ENCODE data around the gene DRGX.

DRGX gene

GRCh38 chr10:49395741-49396665, at the start of gene DRGX:
DRGX (minus strand) TSS chr10:49396089; CDS start chr10:49395440, 649 bp downstream.
- DNase-seq, result no peak

- no peak for DNase-seq
Observed at GRCh38 chr10:49444349-49444748, 48.5 kb upstream of the DRGX start.

GRCh38 chr10:49442863-49443262, 47.0 kb upstream of the DRGX start:
- no peak for DNase-seq

GRCh38 chr10:49441488-49442476, 45.9 kb upstream of the DRGX start:
- DNase-seq, result no peak

- DNase-seq, result no peak
Observed at GRCh38 chr10:49435225-49435624, 39.3 kb upstream of the DRGX start.

GRCh38 chr10:49433069-49433468, 37.2 kb upstream of the DRGX start:
- DNase-seq, result no peak

- no peak for DNase-seq
Observed at GRCh38 chr10:49431426-49431825, 35.5 kb upstream of the DRGX start.

GRCh38 chr10:49429458-49429857, 33.6 kb upstream of the DRGX start:
- DNase-seq, result no peak

- DNase-seq, result no peak
Observed at GRCh38 chr10:49426490-49427360, 30.8 kb upstream of the DRGX start.

GRCh38 chr10:49419005-49419404, 23.1 kb upstream of the DRGX start:
- no peak for DNase-seq

GRCh38 chr10:49418328-49418727, 22.4 kb upstream of the DRGX start:
- no peak for DNase-seq

GRCh38 chr10:49418053-49418326, 22.1 kb upstream of the DRGX start:
- no peak for DNase-seq

- DNase-seq, result no peak
Observed at GRCh38 chr10:49417311-49418052, 21.6 kb upstream of the DRGX start.

- no peak for DNase-seq
Observed at GRCh38 chr10:49415846-49416245, 20.0 kb upstream of the DRGX start.

- no peak for DNase-seq
Observed at GRCh38 chr10:49415109-49415508, 19.2 kb upstream of the DRGX start.

- no peak for DNase-seq
Observed at GRCh38 chr10:49414496-49414895, 18.6 kb upstream of the DRGX start.

- no peak for DNase-seq
Observed at GRCh38 chr10:49412571-49412970, 16.7 kb upstream of the DRGX start.

GRCh38 chr10:49410365-49411074, 14.6 kb upstream of the DRGX start:
- no peak for DNase-seq

- DNase-seq, result no peak
Observed at GRCh38 chr10:49409755-49410154, 13.9 kb upstream of the DRGX start.

GRCh38 chr10:49408519-49409306, 12.8 kb upstream of the DRGX start:
- no peak for DNase-seq
